GM19043 (cell line): ENCODE data around the gene SAP30BP.

ENCODE experiments used
- ATAC-seq: cut with Tn5 transposase; IDR thresholded peaks from one replicate; pipeline ENCODE4 v1.9.1; 2021; ENCODE audit warnings: low read depth; ENCODE audit not compliant: unreplicated experiment

Gene SAP30BP

DNA sequence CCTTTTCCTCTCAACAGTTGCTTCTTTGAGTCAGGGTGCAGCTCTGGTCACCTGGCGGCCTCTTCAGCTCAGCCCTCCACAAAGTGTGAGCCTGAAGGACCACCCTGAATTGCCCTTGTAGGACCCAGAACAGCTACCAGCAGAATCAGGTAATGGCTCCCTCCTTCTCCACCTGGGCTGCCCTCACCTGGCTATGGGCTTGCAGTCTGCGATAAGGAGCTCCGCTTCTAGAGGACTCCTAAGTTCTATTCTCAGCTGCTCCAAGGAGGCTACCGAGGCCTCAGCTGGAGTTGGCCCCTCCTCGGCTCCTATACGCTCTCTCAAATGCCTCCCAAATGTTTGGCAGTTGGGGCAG, 20.5 kb upstream of the SAP30BP start:
- no peak for ATAC-seq

DNA sequence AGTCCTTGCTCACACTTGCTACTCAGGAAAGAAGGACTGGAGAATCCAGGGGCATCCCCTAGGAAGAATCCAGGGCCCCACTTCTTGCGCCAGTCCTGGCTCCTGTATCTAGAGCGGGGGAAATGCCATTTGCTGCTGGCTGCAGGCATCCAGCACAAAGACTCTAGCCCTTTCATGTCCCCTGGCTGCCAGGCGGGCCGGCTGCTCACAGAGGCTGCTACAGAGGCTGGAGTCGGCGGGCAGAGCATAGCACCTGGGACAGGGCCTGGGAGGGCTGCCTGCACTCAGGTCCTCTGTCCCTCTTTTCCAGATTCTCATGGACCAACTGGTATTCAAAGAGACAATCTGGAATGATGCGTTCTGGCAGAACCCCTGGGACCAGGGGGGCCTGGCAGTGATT, 20.1 kb upstream of the SAP30BP start:
- ATAC-seq, result no peak

DNA sequence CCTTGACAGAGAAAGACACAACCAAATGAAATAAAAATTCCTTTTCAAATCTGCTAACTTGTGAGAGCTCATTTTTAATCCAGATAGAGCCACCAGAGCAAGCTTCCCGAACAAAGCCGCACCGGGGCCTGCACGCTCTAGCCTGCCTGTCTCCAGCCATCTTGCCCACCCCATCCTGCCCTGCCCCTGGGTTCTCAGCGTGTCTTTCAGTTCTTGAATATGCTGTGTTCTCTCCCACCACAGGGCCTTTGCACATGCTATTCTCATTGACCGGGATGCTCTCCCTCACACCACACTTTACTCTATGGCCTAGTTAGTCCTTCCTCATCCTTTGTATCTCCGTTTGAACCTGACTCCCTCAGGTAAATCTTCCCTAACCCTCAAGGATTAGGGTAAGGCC, 19.2 kb upstream of the SAP30BP start:
- no peak for ATAC-seq

DNA sequence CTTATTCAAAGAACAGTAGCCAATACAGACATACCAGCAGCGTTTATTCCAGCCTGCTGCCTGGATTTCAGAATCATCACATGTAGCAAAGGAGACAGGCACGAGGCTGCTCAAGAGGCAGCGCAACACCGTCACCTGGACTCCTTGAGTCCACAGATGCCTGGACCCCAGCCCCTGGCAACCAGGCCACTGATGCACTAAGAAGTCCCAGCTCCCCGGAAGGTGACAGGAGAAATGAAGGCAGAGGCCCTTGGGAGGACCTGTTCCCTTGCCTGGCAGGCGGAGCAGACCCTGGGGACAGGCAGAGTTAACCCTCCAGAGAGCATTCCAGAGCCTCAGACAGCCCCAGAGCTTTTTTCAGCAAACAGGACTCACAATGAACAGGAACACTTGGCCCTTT, 17.5 kb upstream of the SAP30BP start:
- no peak for ATAC-seq

DNA sequence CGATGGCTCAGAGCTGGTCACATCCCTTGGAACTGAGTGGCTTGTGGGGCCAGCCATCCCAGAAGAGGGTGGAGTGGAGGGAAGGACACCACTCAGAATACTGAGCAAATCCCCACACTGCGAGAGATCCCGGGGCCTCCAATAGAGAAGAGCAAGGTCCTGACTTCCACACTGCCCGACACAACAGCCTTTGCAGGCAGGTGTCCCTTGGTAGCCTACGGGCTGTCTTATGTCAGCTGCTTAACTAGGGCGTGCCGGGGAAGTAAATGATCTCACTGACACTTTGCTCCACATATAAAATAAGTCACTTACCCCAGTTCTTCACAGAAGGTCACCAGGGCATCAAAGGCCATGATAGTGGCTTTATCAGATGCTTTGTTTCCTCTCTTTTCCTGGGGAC, 16.3 kb upstream of the SAP30BP start:
- ATAC-seq, result no peak

DNA sequence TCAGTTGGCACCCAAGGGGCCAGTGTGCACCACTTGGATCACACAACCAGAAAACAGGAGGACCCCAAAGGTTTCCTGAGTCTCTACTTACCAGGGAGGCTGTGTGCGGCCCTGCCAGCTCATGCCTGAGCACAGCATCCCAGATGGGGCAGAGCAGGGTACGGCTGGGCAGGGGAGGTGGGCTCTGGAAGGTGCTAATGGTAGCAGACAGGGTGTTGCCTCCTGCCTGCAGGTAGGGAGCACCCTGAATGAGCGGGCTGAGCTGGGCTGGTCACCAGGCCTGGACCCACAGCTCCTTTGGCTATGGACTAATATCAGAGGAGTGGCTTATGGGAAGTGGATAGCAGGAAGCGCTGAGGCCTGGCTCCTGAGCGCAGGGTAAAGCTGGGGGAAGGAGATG, 14.8 kb upstream of the SAP30BP start:
- ATAC-seq, result no peak

DNA sequence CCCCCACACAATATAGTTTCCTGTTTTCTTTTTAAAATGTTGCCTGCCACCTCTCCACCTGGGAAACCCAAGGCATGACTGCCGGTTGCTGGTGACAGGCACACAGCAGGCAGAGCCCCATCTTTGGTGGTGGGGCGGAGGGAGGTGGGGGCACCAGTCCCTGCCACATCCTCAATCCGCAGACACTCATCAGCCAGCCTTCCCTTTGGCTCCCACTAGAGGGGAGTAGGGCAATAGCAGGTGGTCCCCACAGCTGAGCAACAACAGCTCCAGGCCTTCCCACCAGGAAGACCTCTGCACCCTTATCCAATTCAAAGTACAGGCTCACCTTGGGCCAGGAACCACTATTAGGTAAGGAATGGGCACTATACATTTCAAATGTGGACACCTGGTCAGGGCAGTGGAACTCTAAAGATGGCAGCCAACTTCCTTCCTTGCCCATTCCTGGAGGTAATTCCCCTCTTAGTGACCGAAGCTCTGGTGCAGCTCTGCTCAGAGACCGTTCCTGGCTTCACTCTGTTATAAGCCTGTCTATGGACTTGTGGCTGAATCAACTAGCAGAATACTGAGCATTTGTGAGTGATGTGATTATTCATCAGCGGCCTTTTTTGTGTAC, 14.1 kb upstream of the SAP30BP start:
- ATAC-seq, result no peak

DNA sequence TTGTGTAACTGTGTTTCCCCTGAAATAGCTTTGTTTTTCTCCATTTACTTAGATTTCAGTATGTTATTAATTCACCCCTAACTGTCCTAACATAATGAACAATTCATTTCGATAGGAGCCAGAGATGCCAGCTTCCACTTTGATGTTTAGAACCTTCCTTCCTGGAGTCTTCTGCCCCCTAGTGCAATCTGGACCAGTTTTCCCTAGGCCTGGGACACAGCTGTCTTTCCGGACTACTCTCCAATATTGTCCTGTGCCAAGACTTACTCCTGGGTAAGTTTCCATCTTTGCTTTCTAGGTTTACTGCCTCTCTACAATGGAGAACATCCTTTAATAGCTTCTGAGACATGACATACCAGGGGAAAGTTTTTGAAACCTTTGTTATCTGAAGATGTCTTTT, 13.0 kb upstream of the SAP30BP start:
- ATAC-seq, result no peak

DNA sequence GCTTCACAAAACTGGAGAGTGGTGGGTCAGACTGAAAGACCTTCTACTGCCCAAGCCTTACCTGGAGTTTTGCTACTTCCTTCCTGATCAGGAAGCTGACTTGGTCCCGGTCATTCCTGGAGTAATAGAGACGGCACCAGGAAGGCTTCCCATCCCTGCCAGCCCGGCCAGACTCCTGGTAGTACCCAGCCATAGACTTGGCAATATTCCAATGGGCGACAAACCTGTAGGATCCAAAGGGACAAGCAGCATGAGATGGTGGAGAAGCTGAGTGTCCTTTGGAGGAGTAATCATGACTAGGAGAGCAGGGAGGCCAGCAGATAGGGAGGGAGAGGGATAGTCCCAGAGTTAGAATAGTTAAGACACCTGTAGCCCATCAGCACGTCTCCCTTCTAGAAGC, 8.9 kb upstream of the SAP30BP start:
- ATAC-seq, result no peak

DNA sequence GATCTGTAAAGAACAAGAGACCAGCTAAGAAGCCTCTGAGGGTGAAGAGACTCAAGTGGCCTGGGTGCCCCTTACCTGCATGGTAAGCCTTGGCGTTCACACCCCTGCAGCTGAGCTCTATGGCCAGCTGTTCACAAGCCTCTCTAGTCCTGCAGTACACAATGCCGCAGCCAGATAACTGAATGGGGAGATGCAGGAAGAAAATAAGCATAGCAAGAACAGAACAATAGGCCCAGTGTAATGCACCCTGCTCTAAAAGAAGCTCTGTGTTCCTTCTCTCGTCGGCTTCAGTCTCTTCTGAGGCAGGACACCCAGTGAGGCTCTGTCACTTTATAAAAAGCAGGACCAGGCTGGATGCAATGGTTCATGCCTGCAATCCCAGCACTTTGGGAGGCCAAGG, 5.6 kb upstream of the SAP30BP start:
- ATAC-seq, result no peak

DNA sequence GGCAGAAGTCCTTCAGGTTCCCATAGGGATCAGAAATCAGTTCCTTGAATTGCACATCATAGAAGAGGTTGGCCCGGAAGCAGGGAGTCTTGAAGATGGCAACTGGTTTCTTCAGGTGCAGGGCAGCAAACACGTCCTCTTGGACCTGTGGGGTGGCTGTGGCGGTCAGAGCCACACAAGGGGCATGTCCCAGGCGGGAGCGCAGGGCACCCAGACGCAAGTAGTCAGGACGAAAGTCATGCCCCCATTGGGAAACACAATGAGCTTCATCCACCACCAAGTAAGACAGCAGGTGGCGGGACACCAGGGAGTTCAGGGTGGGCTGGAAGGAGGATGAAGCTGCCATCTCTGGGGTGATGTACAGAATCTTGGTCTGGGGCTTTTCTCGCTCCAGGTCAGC, 4.6 kb upstream of the SAP30BP start:
- ATAC-seq, result no peak

DNA sequence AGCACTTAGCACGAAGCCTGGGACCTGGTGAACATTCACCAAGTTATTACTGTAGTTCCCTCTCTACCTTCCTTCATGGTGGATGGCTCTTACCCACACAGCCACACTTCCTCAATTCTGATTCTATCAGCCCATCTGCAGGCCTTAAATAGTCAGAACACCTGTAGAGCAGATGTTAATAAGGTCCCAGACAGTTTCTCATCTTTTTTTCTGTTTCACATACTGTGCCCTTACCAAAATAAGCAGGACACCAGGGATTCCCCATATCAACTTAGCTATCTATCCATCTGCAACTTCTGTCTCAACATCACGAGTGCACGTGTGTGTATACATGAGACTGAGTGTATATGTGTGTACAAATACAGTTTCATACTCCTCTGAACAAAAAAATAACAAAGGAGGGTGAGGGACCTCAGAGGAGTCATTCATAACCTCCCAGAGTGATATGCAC, 3.0 kb upstream of the SAP30BP start:
- peak; percentile 83 for ATAC-seq

DNA sequence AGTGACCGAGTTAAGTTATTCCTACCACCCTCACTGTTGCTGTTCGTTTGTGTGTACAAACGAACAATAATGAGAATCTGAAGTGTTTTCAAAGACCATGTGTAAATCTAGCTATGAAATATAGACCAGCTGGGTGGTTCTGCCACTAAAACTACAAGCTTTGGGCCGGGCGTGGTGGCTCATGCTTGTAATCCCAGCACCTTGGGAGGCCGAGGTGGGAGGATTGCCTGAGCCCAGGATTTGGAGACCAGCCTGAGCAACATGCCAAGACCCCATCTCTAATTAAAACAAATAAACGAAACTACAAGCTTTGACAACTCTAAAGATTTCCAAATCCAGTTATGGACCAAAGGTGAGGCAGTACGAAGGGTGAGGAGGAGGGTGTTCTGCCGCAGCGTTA, 1.2 kb upstream of the SAP30BP start:
- no peak for ATAC-seq

DNA sequence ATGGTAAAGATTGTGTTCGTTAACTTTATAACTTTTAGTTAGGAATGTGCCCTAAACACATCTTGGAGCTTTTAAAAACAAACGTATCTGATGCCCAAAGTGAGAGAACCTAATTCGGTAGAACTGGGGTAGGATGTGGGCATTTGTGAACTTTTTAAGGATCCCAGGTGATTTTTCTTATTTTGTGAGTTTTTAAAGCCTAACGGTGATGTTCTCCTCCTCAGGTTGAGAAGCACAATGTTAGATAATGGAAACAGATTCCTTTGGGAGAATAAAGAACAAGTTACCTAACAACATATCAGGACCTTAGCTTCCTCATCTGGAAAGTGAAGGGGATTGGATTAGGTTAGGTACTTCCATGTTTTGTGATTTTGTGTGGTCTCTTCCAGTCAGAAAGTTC, 687 bp downstream of the SAP30BP start:
- no peak for ATAC-seq

DNA sequence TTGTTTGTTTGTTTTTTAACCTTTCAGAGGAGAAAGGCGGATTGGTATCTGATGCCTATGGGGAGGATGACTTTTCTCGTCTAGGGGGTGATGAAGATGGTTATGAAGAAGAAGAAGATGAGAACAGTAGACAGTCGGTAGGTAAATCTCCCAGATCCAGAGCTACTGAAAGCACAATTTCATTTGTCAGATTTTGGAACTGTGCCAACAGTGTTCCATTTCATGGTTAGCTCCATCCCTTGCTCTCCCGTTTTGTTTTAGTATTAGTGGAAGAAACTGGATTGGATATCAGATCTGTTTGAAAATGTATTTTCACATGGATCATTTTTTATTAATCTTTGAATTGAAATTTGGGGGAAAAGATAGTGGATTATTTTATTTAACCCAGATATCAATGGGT, 1.4 kb downstream of the SAP30BP start:
- no peak for ATAC-seq

DNA sequence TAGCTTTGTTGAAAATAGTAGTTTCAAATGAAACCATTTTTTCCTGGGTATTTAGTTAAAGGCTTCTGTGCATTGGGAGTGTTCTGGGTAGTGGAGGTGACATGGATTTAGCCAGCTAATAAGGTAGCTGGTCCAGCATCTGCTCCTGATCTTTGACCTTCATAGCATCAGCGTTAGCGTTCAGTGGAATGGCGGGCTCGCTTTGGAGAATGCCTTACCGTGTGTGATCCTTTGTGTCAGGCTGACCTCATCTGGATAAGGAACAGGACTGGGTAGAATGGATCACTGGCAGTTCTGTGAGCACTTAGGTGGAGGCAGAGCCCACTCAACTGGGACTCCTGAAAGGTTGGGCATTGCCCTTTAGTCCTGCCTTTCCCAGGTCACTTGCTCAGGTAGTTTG, 3.7 kb downstream of the SAP30BP start:
- ATAC-seq, result no peak

DNA sequence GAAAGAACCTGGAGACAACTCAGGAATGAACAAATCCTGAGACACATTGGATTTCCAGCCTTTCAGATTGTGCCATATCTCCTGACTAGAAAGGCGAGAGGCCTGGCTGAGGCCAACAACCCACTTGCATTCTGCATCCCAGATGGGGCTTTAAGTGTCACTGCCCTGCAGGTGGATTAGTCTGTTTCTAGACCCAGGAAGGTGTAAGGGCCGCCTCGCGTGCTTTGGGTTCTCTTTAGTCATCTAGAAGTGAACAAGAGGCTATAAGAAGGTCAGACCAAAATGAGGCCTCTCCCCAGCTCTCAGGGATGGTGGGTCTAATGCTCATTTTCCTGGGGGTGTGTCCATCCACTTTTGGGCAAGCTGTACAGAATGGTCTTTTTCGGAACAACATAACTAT, 4.9 kb downstream of the SAP30BP start:
- no peak for ATAC-seq

DNA sequence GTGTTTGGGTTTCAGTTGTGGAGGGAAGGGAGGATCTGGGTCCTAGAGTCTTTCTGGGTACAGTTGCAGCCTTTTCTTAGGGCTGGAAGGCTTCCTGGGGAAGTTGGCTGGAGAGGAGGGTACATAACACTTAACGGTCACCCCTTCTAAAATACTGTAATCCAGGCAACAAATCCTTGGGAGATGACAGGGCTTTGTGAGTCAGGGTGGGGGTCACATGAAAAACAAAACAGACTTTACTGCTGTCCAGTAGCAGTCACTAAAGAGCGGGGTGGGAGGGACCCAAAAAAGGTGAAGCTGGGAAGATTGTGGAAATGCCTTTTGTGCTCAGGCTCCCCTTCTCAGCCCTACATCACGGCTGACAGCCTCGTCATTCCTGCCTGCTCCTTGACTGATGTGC, 6.3 kb downstream of the SAP30BP start:
- no peak for ATAC-seq

DNA sequence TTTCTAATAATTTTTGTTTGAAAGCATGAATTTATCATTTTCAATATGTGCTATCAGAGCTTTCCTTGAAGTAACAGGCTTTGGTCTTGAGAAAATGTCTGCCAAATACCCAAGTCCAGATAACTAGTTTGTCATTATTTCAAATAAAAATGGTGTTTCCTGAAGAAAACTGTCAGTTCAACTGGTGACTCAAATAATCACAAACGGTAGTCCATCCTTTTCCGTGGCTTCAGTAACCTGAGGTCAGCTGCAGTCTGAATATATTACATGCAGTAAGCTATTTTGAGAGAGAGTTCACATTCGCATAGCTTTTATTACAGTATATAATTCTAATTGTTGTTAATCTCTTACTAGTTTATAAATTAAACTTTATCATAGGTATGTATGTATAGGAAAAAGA, 9.3 kb downstream of the SAP30BP start:
- no peak for ATAC-seq

DNA sequence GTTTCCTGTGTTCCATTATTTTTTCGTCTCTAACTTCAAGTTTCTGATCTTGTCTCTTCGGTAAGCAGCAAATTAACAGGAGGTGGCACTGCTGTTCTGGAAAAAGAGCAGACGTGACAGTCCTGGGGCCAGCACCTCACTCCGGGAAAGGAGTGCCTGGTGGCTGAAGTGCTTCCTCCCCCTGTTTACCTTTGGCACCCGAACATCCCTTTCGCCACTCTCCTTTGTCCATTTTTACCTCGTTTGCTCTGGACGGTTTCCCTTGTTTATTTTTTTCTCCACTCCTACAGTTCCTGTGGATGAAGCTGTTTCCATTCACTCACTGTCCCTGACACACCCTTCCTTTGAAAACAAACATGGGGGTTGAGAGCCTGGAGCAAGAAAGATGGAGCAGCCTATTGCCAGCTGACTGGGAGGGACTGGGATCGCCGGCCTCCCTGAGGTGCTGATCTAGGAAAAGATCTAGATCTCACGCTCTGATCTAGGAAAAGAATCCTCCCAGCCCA, 12.6 kb downstream of the SAP30BP start:
- no peak for ATAC-seq

DNA sequence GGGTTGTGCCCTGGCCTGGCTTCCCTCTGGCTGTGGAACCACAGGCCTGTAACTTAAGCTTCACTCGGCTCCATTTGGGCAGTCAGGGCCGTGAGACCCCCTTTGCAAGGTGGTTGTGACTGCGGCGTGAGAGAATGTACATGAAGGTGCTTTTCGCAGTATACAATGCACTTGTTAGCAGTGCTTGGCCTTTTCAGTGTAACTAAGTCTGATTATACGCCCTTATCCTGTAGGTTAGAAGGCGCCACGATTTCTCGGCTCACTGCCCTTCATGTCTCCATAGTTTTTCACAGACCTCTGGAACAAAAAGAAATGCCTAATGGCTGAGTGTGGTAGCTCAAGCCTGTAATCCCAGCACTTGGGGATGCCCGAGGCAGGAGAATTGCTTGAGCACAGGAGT, 13.3 kb downstream of the SAP30BP start:
- ATAC-seq, result no peak

DNA sequence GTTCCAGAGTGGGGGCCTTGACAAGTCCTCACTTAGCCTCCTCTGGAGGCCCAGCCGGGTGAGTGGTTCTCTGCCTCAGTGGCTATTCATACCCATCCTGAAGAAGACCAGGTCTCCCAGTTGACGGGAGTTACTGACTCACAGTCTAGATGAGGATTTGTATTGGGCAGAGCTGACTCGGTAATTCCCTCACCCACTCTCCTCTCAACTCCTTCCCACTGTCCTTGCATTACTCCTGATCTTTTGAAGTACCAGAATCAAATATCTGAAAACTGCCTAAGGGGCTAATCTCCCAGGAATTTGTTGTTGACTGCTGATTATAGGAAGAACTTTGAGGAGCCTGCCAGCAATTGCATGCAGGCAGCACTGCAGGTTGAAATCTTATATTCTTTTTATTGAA, 14.2 kb downstream of the SAP30BP start:
- ATAC-seq, result no peak

DNA sequence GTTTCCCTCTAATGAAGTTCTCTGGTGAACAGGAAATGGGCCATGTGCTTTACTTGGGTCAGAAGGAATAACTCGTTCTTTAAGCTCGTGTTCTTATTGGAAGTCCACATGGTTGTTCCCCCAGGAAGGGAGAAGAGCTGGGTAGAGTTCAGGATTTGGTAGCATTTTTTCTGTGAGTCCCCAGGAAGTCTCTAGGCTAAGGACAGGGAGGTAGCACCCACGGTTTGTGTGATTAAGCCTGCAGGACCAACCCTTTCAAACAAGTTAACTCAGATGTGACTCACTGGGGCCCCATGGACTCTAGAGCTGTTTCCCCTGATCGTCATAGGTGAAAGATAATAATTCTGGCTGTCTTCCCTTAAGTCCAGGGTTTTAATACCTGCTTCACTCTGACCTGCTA, 16.4 kb downstream of the SAP30BP start:
- no peak for ATAC-seq
